K562 (cell line): ENCODE data around the gene BBC3. TPM values are rescaled to one million over a fixed set of nuclear protein-coding genes. Genes with fewer than 3 reads are reported as not detected.

Source experiments
- CHD1 ChIP-seq: fragments of 200-600 bp; sonication (generic); IDR thresholded peaks from one replicate; pipeline ENCODE4 v1.6.1; 2012; ENCODE audit warnings: mild to moderate bottlenecking, moderate library complexity, low read length, inconsistent platforms
- ELF2 ChIP-seq: fragments of 250-450 bp; sonication (Bioruptor Pico); IDR thresholded peaks from 2 replicates; pipeline ENCODE4 v1.5.0; 2021; ENCODE audit warnings: mild to moderate bottlenecking
- FOXJ3 ChIP-seq: sonication (generic); formaldehyde crosslinking; IDR thresholded peaks from 2 replicates; pipeline ENCODE4 v1.4.0; 2020; ENCODE audit warnings: mild to moderate bottlenecking, missing genetic modification reagents
- MECOM ChIP-seq: fragments of 250-450 bp; sonication (Bioruptor Pico); IDR thresholded peaks from 2 replicates; pipeline ENCODE4 v1.8.0; 2022; ENCODE audit warnings: inconsistent platforms
- NCOA4 ChIP-seq: fragments of 450-650 bp; IDR thresholded peaks from 2 replicates; pipeline ENCODE4 v1.6.1; 2018; ENCODE audit warnings: mild to moderate bottlenecking; ENCODE audit not compliant: partially characterized antibody
- NFIX ChIP-seq: fragments of 250-450 bp; sonication (Bioruptor Pico); IDR thresholded peaks from 2 replicates; pipeline ENCODE4 v1.4.0; 2020; ENCODE audit warnings: low read depth, mild to moderate bottlenecking, moderate library complexity
- PCBP2 ChIP-seq: fragments of 200-400 bp; formaldehyde crosslinking; IDR thresholded peaks from 2 replicates; pipeline ENCODE4 v1.6.1; 2018; ENCODE audit warnings: low read length, low read depth, mild to moderate bottlenecking, moderate library complexity; ENCODE audit not compliant: poor library complexity, severe bottlenecking
- SREBF2 ChIP-seq: sonication (generic); formaldehyde crosslinking; IDR thresholded peaks from 2 replicates; pipeline ENCODE4 v1.4.0; 2020; ENCODE audit warnings: mild to moderate bottlenecking, missing genetic modification reagents
- SRSF1 ChIP-seq: fragments of 200-400 bp; formaldehyde crosslinking; IDR thresholded peaks from 2 replicates; pipeline ENCODE4 v1.6.1; 2017; ENCODE audit warnings: mild to moderate bottlenecking, low read depth, low read length, moderate library complexity
- ZC3H11A ChIP-seq: IDR thresholded peaks from 2 replicates; pipeline ENCODE4 v1.6.1; 2012; ENCODE audit warnings: low read depth, low read length, improper control_type of control experiment
- ZFX ChIP-seq: sonication (generic); formaldehyde crosslinking; IDR thresholded peaks from 2 replicates; pipeline ENCODE4 v1.8.0; 2022; ENCODE audit warnings: mild to moderate bottlenecking, missing genetic modification reagents, moderate library complexity
- ZNF785 ChIP-seq: fragments of 250-450 bp; sonication (Bioruptor Pico); IDR thresholded peaks from 2 replicates; pipeline ENCODE4 v1.4.0; 2020; ENCODE audit warnings: mild to moderate bottlenecking
- polyA plus RNA-seq, 8 experiments: library from polyadenylated mRNA; depleted of rRNA in 4 of 8; stranded (reverse) in 5 of 8; unstranded in 3 of 8; fragments of >200 nt; fragmentation: Nextera tagmentation in 2 of 8; fragmentation: Illumina TruSeq in 1 of 8; extraction: Ambion mirVana in 2 of 8; extraction: Trizol in 1 of 8; gene quantifications; 2 replicates each; pipeline versions ENCODE4 v1.2.1 to v1.2.3, GENCODE V29; 2011 to 2014; ENCODE audit warnings: inconsistent platforms in 1 of 8, missing spikeins in 1 of 8
- total RNA-seq, 7 experiments: library from RNA; depleted of rRNA in 6 of 7; stranded (reverse); fragments of >200 nt in 6 of 7; fragmentation: Illumina TruSeq in 2 of 7; extraction: Trizol in 2 of 7; gene quantifications; 2 replicates each; pipeline versions ENCODE4 v1.2.1 to v1.2.3, GENCODE V29; 2011 to 2021; ENCODE audit warnings: low replicate concordance in 1 of 7
- TF ChIP-seq, protein P1 (sequence below): fragments of 250-450 bp; sonication (Bioruptor Pico); IDR thresholded peaks from 2 replicates; pipeline ENCODE4 v1.5.0; 2021; ENCODE audit warnings: mild to moderate bottlenecking, moderate library complexity
- TF ChIP-seq, protein P2 (sequence below): fragments of 450-650 bp; IDR thresholded peaks from 2 replicates; pipeline ENCODE4 v1.6.1; 2016; ENCODE audit warnings: missing biosample characterization, missing genetic modification characterization
- TF ChIP-seq, protein P3 (sequence below): fragments of 450-650 bp; IDR thresholded peaks from 2 replicates; pipeline ENCODE4 v1.7.0; 2016; ENCODE audit warnings: borderline replicate concordance
- TF ChIP-seq, protein P4 (sequence below): fragments of 450-650 bp; IDR thresholded peaks from 2 replicates; pipeline ENCODE4 v1.6.1; 2016; ENCODE audit warnings: antibody characterized with exemption
- TF ChIP-seq, protein P5 (sequence below), 2 experiments: IDR thresholded peaks; 2 replicates each; pipeline ENCODE4 v1.6.1; 2012; ENCODE audit warnings: improper control_type of control experiment in 2 of 2, low read depth in 2 of 2, low read length in 2 of 2, borderline replicate concordance in 1 of 2

The BBC3 gene
- total and polyA plus RNA-seq, 9 of the 15 experiments (the other 6 are each of a cell fraction or from before 2014, with no cell fraction given), result 0.15 to 30.7 (median 4.8) TPM

DNA sequence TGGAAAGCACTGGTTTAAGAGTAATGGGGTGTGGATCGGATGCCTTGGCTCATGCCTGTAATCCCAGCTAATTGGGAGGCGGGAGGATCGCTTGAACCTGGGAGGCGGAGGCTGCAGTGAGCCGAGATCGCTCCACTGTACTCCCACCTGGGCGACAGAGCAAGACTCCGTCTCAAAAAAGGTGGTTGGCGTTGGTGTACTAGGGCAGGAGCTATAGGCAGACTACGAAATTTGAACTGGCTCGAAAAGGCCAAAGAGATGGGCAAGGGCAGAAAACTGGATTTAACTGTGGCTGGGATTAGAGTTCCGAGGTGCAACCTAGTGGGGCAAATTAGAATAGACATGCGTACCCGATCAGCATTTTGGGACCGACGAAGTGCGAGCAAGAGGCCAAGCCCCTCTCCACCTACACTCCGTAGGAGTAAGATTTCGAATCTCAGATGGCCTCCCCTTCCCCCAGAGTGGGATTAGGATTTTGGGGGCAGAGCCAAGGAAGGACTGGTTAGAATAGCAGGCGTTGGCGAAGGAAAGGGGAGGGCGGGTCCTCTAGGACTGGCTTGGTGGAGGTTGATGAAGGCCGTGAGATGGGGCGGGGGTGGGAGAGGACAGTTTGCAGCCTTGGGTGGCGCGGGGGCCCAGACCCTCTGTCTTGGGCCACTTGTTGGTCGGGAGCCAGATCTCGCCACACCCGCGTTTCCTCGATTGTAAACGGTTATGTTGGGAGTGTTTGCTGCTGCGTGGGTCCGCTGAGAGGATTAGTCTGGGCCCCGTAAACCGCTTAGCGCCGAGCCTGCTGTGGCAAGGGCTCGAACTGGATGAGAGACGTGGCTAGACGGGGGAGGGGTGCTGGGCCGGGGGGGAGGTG lies 41.7 kb upstream of the BBC3 start (continued):
- TF ChIP-seq, protein P1, sequence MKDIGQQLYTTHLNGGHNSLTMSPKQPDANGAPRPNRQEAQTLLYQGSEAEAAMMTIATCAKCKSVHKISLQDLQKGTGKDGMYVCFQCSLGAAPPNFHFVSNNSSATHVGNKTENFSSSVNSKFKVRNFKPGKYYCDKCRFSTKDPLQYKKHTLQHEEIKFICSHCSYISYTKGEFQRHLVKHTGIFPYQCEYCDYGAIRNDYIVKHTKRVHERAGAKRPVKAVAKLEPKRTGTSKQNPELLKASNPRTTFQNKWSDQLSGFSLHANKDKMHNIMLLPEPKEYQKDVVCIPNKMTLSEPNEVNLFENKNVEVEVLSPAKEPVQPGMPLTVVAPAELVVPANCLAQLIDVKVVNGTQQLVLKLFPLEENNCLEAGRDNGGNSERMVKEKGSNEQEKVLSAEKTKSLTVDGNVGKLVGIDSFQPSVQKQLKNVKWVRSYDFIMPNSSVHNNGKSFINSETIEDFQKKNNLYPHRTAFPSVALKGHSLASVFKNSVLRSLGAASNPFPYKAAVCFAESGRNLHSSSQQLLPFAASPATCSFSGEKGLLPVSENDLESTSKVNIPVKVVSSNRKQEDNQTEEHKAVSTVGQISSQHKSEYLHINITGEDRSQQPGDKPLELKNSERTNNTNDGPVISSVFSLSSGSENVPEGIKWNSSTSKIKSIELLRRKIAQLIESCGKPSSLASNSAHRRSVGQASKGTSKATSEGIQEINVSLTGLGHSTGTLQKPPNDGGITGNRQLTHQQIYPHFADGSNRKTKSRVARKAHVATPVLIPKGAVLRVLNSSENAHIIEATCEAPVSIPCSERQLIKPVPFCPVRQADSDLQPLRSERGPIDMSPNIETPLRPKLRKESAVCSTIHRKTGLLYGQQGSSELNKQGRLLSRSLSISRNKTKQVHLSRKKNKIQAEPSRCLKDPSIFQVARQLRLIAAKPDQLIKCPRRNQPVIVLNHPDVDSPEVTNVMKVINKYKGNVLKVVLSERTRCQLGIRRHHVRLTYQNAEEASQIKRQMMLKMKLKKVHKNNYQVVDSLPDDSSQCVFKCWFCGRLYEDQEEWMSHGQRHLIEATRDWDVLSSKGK (CRISPR knock-in tag), result no peak
- TF ChIP-seq ELF2 (no peak), NFIX (CRISPR knock-in tag) (no peak), CHD1 (no peak), ZFX (CRISPR knock-in tag) (no peak), ZC3H11A (no peak), NCOA4 (no peak), ZNF785 (CRISPR knock-in tag) (no peak), FOXJ3 (CRISPR knock-in tag) (no peak), MECOM (no peak), PCBP2 (no peak), SRSF1 (no peak), SREBF2 (no peak)
- TF ChIP-seq, protein P2, sequence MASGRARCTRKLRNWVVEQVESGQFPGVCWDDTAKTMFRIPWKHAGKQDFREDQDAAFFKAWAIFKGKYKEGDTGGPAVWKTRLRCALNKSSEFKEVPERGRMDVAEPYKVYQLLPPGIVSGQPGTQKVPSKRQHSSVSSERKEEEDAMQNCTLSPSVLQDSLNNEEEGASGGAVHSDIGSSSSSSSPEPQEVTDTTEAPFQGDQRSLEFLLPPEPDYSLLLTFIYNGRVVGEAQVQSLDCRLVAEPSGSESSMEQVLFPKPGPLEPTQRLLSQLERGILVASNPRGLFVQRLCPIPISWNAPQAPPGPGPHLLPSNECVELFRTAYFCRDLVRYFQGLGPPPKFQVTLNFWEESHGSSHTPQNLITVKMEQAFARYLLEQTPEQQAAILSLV, result no peak
- TF ChIP-seq, protein P3, sequence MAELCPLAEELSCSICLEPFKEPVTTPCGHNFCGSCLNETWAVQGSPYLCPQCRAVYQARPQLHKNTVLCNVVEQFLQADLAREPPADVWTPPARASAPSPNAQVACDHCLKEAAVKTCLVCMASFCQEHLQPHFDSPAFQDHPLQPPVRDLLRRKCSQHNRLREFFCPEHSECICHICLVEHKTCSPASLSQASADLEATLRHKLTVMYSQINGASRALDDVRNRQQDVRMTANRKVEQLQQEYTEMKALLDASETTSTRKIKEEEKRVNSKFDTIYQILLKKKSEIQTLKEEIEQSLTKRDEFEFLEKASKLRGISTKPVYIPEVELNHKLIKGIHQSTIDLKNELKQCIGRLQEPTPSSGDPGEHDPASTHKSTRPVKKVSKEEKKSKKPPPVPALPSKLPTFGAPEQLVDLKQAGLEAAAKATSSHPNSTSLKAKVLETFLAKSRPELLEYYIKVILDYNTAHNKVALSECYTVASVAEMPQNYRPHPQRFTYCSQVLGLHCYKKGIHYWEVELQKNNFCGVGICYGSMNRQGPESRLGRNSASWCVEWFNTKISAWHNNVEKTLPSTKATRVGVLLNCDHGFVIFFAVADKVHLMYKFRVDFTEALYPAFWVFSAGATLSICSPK, result no peak; the same call in 1 of the 2 replicates
- TF ChIP-seq, protein P4, sequence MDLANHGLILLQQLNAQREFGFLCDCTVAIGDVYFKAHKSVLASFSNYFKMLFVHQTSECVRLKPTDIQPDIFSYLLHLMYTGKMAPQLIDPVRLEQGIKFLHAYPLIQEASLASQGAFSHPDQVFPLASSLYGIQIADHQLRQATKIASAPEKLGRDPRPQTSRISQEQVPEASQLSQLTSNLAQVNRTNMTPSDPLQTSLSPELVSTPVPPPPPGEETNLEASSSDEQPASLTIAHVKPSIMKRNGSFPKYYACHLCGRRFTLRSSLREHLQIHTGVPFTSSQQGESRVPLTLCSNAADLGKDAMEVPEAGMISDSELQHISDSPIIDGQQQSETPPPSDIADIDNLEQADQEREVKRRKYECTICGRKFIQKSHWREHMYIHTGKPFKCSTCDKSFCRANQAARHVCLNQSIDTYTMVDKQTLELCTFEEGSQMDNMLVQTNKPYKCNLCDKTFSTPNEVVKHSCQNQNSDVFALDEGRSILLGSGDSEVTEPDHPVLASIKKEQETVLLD, result no peak
- TF ChIP-seq, protein P5, sequence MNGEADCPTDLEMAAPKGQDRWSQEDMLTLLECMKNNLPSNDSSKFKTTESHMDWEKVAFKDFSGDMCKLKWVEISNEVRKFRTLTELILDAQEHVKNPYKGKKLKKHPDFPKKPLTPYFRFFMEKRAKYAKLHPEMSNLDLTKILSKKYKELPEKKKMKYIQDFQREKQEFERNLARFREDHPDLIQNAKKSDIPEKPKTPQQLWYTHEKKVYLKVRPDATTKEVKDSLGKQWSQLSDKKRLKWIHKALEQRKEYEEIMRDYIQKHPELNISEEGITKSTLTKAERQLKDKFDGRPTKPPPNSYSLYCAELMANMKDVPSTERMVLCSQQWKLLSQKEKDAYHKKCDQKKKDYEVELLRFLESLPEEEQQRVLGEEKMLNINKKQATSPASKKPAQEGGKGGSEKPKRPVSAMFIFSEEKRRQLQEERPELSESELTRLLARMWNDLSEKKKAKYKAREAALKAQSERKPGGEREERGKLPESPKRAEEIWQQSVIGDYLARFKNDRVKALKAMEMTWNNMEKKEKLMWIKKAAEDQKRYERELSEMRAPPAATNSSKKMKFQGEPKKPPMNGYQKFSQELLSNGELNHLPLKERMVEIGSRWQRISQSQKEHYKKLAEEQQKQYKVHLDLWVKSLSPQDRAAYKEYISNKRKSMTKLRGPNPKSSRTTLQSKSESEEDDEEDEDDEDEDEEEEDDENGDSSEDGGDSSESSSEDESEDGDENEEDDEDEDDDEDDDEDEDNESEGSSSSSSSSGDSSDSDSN (IDR thresholded peaks at IDR 0.05; ENCODE audit: borderline replicate concordance in 1 of 2, low read depth in 2 of 2, low read length in 2 of 2), result no peak
